HEK293T (cell line): Measurements from ENCODE around the gene AHNAK.

Experiments
- CTCF ChIA-PET: fragments of 350-600 bp; formaldehyde crosslinking; extraction: SDS; loops from one replicate; lab custom pipeline; 2021; ENCODE audit warnings: antibody characterized with exemption, inconsistent platforms; lab: Yijun Ruan, JAX
- POLR2A ChIA-PET: fragments of 350-600 bp; formaldehyde crosslinking; extraction: SDS; loops from one replicate; lab custom pipeline; 2020; ENCODE audit warnings: antibody characterized with exemption, inconsistent platforms; lab: Yijun Ruan, JAX
- DNase-seq: peaks from one replicate; pipeline ENCODE4 v3.0.0; 2012; ENCODE audit warnings: mixed read lengths; ENCODE audit errors: extremely low spot score
- ARNT ChIP-seq: fragments of 450-650 bp; IDR thresholded peaks from 2 replicates; pipeline ENCODE4 v1.6.1; 2017; ENCODE audit warnings: mild to moderate bottlenecking
- BHLHE40 ChIP-seq: fragments of 450-650 bp; IDR thresholded peaks from 2 replicates; pipeline ENCODE4 v1.6.1; 2016; ENCODE audit warnings: mild to moderate bottlenecking, moderate library complexity, borderline replicate concordance
- CTBP1 ChIP-seq: fragments of 450-650 bp; IDR thresholded peaks from 2 replicates; pipeline ENCODE4 v1.6.1; 2016; ENCODE audit warnings: borderline replicate concordance
- ELF4 ChIP-seq: fragments of 450-650 bp; IDR thresholded peaks from 2 replicates; pipeline ENCODE4 v1.6.1; 2017; ENCODE audit warnings: antibody characterized with exemption
- FOXA1 ChIP-seq: fragments of 450-650 bp; IDR thresholded peaks from 2 replicates; pipeline ENCODE4 v1.6.1; 2016; ENCODE audit warnings: mild to moderate bottlenecking
- FOXK2 ChIP-seq: fragments of 450-650 bp; IDR thresholded peaks from 2 replicates; pipeline ENCODE4 v1.6.1; 2016; ENCODE audit warnings: mild to moderate bottlenecking
- FOXM1 ChIP-seq: fragments of 450-650 bp; IDR thresholded peaks from 2 replicates; pipeline ENCODE4 v1.6.1; 2017; ENCODE audit warnings: mild to moderate bottlenecking, borderline replicate concordance
- HDGF ChIP-seq: fragments of 450-650 bp; IDR thresholded peaks from 2 replicates; pipeline ENCODE4 v1.6.1; 2017; ENCODE audit warnings: antibody characterized with exemption, borderline replicate concordance
- L3MBTL2 ChIP-seq: fragments of 450-650 bp; conservative IDR thresholded peaks from 2 replicates; pipeline ENCODE4 v1.6.1; 2016; ENCODE audit warnings: mild to moderate bottlenecking
- LEF1 ChIP-seq: fragments of 450-650 bp; IDR thresholded peaks from 2 replicates; pipeline ENCODE4 v1.6.1; 2017; ENCODE audit warnings: mild to moderate bottlenecking, borderline replicate concordance
- SP1 ChIP-seq: fragments of 450-650 bp; IDR thresholded peaks from 2 replicates; pipeline ENCODE4 v1.6.1; 2017
- SUZ12 ChIP-seq: fragments of 450-650 bp; IDR thresholded peaks from 2 replicates; pipeline ENCODE4 v1.6.1; 2016; ENCODE audit warnings: mild to moderate bottlenecking
- TARDBP ChIP-seq: fragments of 450-650 bp; IDR thresholded peaks from 2 replicates; pipeline ENCODE4 v1.6.1; 2016
- ZNF384 ChIP-seq: fragments of 450-650 bp; IDR thresholded peaks from 2 replicates; pipeline ENCODE4 v1.6.1; 2016
- TF ChIP-seq, protein P1 (sequence below): fragments of 450-650 bp; IDR thresholded peaks from 2 replicates; pipeline ENCODE4 v1.6.1; 2016

AHNAK gene

GRCh38 chr11:62543680-62544444 lies 2.7 kb downstream of the AHNAK start:
- TF ChIP-seq CTBP1 = no peak
- TF ChIP-seq BHLHE40 = no peak
- TF ChIP-seq TARDBP = no peak
- TF ChIP-seq FOXA1 = no peak
- no peak for TF ChIP-seq L3MBTL2
- TF ChIP-seq ELF4 = no peak
- POLR2A ChIA-PET = interaction anchor here (1.1 to 4.0 kb wide), 7 partner anchors 14 to 148 kb away, joined by 3 to 21 read pairs (median 6); partner anchors contain the start of genes EEF1G and TUT1
- CTCF ChIA-PET = interaction anchor here (0.9 to 4.1 kb wide), 16 partner anchors 13 to 149 kb away, joined by 3 to 54 read pairs (median 4); partner anchors contain the start of gene TUT1
- DNase-seq = no peak

- POLR2A ChIA-PET = interaction anchor here (0.6 to 4.0 kb wide), 6 partner anchors 10 to 120 kb away, joined by 3 to 21 read pairs (median 4); partner anchors contain the start of gene TUT1
- peak; percentile 85 for DNase-seq
Observed at GRCh38 chr11:62542750-62543567, 3.6 kb downstream of the AHNAK start.

DNA sequence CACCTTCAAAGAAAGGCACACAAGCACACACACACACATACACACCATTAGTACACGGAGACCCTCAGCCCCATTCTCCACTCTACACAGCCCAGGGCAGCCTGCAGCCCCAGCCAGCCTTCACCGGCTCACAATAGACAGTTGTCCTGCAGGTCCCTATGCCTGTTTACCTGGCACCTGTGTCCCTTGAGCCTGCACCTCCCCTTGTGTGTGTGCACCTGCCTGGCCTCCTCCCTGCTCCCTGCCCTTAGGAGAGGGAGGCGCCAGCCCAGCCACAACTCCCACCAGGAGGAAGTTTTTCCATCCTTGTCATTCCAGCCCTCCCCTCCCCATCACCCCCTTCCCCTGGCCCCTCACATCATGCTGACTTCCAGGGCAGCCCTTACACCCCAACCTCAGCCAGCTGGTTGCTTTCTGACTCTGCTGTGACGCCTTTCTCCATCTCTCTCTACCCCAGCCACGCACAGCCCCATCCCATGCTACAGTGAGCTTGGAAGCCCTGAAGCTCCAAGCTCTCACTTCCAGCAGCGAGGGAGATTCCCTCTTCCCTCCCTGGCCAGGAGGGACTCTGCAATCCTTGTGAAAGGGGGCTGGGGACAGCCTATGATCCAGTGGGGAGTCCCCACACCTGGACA lies 4.4 kb downstream of the AHNAK start:
- ChIA-PET CTCF (interaction anchor here (0.6 to 4.1 kb wide), 26 partner anchors 11 to 245 kb away, joined by 3 to 54 read pairs (median 4); partner anchors contain the start of genes GANAB, INTS5, SCGB1A1 and TAF6L), POLR2A (interaction anchor here (0.8 to 4.0 kb wide), 3 partner anchors 35 to 117 kb away, joined by 4 to 21 read pairs (median 5); partner anchors contain the start of gene TUT1)
- DNase-seq = no peak
- no peak for TF ChIP-seq SUZ12
- TF ChIP-seq SP1 = no peak
- no peak for TF ChIP-seq FOXM1
- no peak for TF ChIP-seq TARDBP
- no peak for TF ChIP-seq ELF4
- TF ChIP-seq HDGF = no peak
- no peak for TF ChIP-seq ZNF384
- TF ChIP-seq, protein P1, sequence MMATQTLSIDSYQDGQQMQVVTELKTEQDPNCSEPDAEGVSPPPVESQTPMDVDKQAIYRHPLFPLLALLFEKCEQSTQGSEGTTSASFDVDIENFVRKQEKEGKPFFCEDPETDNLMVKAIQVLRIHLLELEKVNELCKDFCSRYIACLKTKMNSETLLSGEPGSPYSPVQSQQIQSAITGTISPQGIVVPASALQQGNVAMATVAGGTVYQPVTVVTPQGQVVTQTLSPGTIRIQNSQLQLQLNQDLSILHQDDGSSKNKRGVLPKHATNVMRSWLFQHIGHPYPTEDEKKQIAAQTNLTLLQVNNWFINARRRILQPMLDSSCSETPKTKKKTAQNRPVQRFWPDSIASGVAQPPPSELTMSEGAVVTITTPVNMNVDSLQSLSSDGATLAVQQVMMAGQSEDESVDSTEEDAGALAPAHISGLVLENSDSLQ = no peak
- no peak for TF ChIP-seq FOXA1
- TF ChIP-seq FOXK2 = no peak
- no peak for TF ChIP-seq ARNT

More at GRCh38 chr11:62542750-62543567, 3.6 kb downstream of the AHNAK start:
- TF ChIP-seq TARDBP = no peak
- TF ChIP-seq SP1 = no peak
- TF ChIP-seq ARNT = no peak
- no peak for TF ChIP-seq L3MBTL2
- no peak for TF ChIP-seq LEF1
- TF ChIP-seq, protein P1 = no peak
- no peak for TF ChIP-seq HDGF
- no peak for TF ChIP-seq FOXM1
- no peak for TF ChIP-seq ZNF384
- no peak for TF ChIP-seq ELF4
- CTCF ChIA-PET = interaction anchor here (0.5 to 4.1 kb wide), 46 partner anchors 8 to 662 kb away, joined by 3 to 54 read pairs (median 4); partner anchors contain the start of genes GANAB, INTS5, MTA2 and SCGB1A1

- CTCF ChIA-PET = interaction anchor here (0.6 to 1.2 kb wide), 5 partner anchors 10 to 153 kb away, joined by 3 to 7 read pairs (median 4); no protein-coding TSS in a partner anchor
- POLR2A ChIA-PET = no interaction called here
- no peak for DNase-seq
- TF ChIP-seq LEF1 (no peak), CTBP1 (no peak)
- TF ChIP-seq, protein P1 = no peak
Observed at GRCh38 chr11:62540804-62541701, 5.6 kb downstream of the AHNAK start.

- ChIA-PET POLR2A (no interaction called here), CTCF (interaction anchor here (0.7 to 1.3 kb wide), 2 partner anchors 115 to 323 kb away, joined by 3 to 7 read pairs; no protein-coding TSS in a partner anchor)
- TF ChIP-seq FOXA1 = no peak
- TF ChIP-seq TARDBP = no peak
- no peak for TF ChIP-seq SUZ12
- TF ChIP-seq SP1 = no peak
- no peak for TF ChIP-seq L3MBTL2
- TF ChIP-seq, protein P1 = no peak
- no peak for TF ChIP-seq ARNT
- TF ChIP-seq HDGF = no peak
- TF ChIP-seq BHLHE40 = no peak
- no peak for TF ChIP-seq LEF1
- TF ChIP-seq FOXK2 = no peak
- TF ChIP-seq CTBP1 = no peak
- no peak for TF ChIP-seq ZNF384
- no peak for DNase-seq
Observed at GRCh38 chr11:62539238-62539925, 7.2 kb downstream of the AHNAK start.
